ENCODE results near the gene IL5.

- TF ChIP-seq CTCF (IDR thresholded peaks at IDR 0.05), result no peak
- no peak for TF ChIP-seq POLR2AphosphoS5 (IDR thresholded peaks at IDR 0.05; ENCODE audit: insufficient read depth in 1 of 2, low read depth in 1 of 2)
- TF ChIP-seq POLR2A (IDR thresholded peaks at IDR 0.05), result no peak
Measured at GRCh38 chr5:132540149-132540548, 3.2 kb downstream of the IL5 start.

Data from vagina (tissue), 2 donors.